Measurements from ENCODE around the gene NKX2-2. TPM values are rescaled to one million over a fixed set of nuclear protein-coding genes. Genes with fewer than 3 reads are reported as not detected.
"Not testable (repeated sequence)": the region's sequence is repeated elsewhere in the genome, so short reads cannot be mapped to it uniquely, and the experiment has no call there.

Gene NKX2-2
- total RNA-seq, 2 donors from 2014 or later: not detected

- ATAC-seq (peak; percentile 45 to 51), DNase-seq (ENCODE audit: low spot score in 2 of 2) (no peak)
- no peaks in the 10 kb centered on the region for H3K36me3 Mint-ChIP-seq
- no peak overlapping the region for H3K27ac Mint-ChIP-seq
- no peaks in the 10 kb centered on the region for H3K9me3 Mint-ChIP-seq
Observed at GRCh38 chr20:21503345-21503744, 10.5 kb downstream of the NKX2-2 start.

- no peak for ATAC-seq
Observed at GRCh38 chr20:21501184-21501583, 12.7 kb downstream of the NKX2-2 start.

GRCh38 chr20:21500599-21500998 is 13.3 kb downstream of the NKX2-2 start:
- ATAC-seq (no peak), DNase-seq (ENCODE audit: low spot score in 2 of 2) (no peak)
- H3K27ac Mint-ChIP-seq: no peak overlapping the region
- H3K36me3 Mint-ChIP-seq: no peaks in the 10 kb centered on the region
- H3K9me3 Mint-ChIP-seq: no peaks in the 10 kb centered on the region

More at GRCh38 chr20:21501184-21501583, 12.7 kb downstream of the NKX2-2 start:
- no peak for DNase-seq (ENCODE audit: low spot score in 2 of 2)
- Mint-ChIP-seq H3K36me3 (no peaks in the 10 kb centered on the region), H3K9me3 (no peaks in the 10 kb centered on the region), H3K27ac (no peak overlapping the region)

DNA sequence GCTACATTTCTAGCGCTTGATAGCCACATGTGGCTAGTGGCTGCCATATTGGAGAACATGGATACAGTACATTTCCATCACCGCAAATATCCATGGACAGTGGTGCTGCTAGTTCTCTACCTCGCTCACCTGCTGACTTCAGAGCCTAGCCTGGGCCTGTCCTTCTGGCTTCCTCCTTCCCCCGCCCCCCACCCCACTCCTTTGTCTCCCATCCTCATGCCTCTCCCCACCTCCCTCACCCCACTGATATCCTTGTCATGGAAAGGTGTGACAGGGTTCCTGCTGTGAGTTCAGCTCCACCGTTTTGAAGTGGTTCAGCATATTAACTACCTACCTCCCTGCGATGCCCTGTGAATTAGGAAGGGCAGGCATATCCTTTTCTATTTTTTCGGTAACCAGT is 14.2 kb downstream of the NKX2-2 start:
- ATAC-seq (no peak), DNase-seq (ENCODE audit: low spot score in 2 of 2) (no peak)
- no peak overlapping the region for H3K27ac Mint-ChIP-seq
- H3K9me3 Mint-ChIP-seq: no peaks in the 10 kb centered on the region
- no peaks in the 10 kb centered on the region for H3K36me3 Mint-ChIP-seq

DNA sequence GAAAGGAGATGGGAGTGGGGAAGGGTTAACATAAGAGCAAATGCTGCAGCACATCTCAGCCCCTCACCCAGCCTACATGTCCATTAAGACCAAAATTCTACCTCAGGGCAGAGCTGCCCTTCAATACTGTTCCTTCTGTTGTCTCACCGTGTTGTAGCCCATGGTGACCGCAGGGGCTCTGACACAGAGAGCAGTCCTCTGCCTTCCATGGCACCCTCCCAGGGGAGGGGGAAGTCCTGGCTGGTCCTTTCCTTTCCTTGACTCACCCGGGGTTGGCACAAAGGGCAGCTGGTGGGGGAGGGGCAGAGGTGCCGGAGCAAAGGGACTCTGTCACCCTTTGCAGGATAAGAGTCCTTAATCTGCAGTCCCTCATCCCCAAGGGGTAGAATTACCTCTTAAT is 15.2 kb downstream of the NKX2-2 start:
- ATAC-seq: no peak
- no peaks in the 10 kb centered on the region for H3K9me3 Mint-ChIP-seq

GRCh38 chr20:21498195-21498594 is 15.7 kb downstream of the NKX2-2 start:
- Mint-ChIP-seq H3K9me3 (no peaks in the 10 kb centered on the region), H3K27ac (no peak overlapping the region), H3K36me3 (no peaks in the 10 kb centered on the region)
- ATAC-seq: no peak
- DNase-seq (ENCODE audit: low spot score in 2 of 2): no peak

More for the DNA sequence above, 15.2 kb downstream of the NKX2-2 start:
- no peak for DNase-seq (ENCODE audit: low spot score in 2 of 2)
- no peaks in the 10 kb centered on the region for H3K36me3 Mint-ChIP-seq
- H3K27ac Mint-ChIP-seq: no peak overlapping the region

GRCh38 chr20:21496452-21496851 is 17.4 kb downstream of the NKX2-2 start:
- Mint-ChIP-seq H3K9me3 (no peaks in the 10 kb centered on the region), H3K27ac (no peak overlapping the region), H3K36me3 (no peaks in the 10 kb centered on the region)
- no peak for DNase-seq (ENCODE audit: low spot score in 2 of 2)
- ATAC-seq: no peak

GRCh38 chr20:21493049-21493448 is 20.8 kb downstream of the NKX2-2 start:
- DNase-seq (ENCODE audit: low spot score in 2 of 2) (no peak), ATAC-seq (no peak)
- H3K9me3 Mint-ChIP-seq: no peaks in the 10 kb centered on the region
- no peak overlapping the region for H3K27ac Mint-ChIP-seq
- no peaks in the 10 kb centered on the region for H3K36me3 Mint-ChIP-seq

DNA sequence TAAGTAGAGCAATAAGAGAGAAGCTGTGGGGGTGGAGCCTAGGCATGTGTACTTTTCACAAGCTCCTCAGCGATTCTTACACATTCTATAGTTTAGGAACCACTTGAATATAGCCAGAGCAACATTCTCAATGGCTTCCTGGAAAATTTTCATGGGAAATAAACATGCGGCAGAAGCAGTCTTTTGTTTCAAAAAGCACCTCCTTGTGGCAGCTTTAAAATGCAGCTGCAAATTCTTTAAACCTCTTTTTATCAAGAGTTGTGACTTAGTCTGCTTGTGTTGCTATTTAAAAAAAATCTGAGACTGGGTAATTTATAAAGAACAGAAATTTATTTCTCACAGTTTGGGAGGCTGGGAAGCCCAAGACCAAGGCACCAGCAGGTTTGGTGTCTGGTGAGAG is 23.8 kb downstream of the NKX2-2 start:
- Mint-ChIP-seq H3K36me3 (peaks cover 0 to 5% of the 10 kb centered on the region in 2 donors), H3K27ac (no peak overlapping the region)
- no peak for ATAC-seq

DNA sequence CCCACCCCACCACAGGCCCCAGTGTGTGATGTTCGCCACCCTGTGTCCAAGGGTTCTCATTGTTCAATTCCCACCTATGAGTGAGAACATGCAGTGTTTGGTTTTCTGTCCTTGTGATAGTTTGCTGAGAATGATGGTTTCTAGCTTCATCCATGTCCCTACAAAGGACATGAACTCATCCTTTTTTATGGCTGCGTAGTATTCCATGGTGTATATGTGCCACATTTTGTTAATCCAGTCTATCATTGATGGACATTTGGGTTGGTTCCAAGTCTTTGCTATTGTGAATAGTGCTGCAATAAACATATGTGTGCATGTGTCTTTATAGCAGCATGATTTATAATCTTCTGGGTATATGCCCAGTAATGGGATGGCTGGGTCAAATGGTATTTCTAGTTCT is 33.7 kb downstream of the NKX2-2 start:
- not testable (repeated sequence) for ATAC-seq; DNase-seq (ENCODE audit: low spot score in 2 of 2); H3K27ac Mint-ChIP-seq; H3K9me3 Mint-ChIP-seq
- peaks cover 0 to 17% of the 10 kb centered on the region in 2 donors for H3K36me3 Mint-ChIP-seq

More for the DNA sequence above, 23.8 kb downstream of the NKX2-2 start:
- no peak for DNase-seq (ENCODE audit: low spot score in 2 of 2)
- H3K9me3 Mint-ChIP-seq: peaks cover 0 to 6% of the 10 kb centered on the region in 2 donors

- H3K27ac Mint-ChIP-seq: no peak overlapping the region
- peaks cover 0 to 7% of the 10 kb centered on the region in 2 donors for H3K36me3 Mint-ChIP-seq
- ATAC-seq: peak in 1 of 2 donors; percentile 51
Observed at GRCh38 chr20:21465799-21466198, 48.1 kb downstream of the NKX2-2 start.

GRCh38 chr20:21464916-21465315 is 48.9 kb downstream of the NKX2-2 start:
- ATAC-seq: no peak
- Mint-ChIP-seq H3K9me3 (peaks cover 5 to 7% of the 10 kb centered on the region in 2 donors), H3K27ac (no peak overlapping the region), H3K36me3 (peaks cover 0 to 7% of the 10 kb centered on the region in 2 donors)
- no peak for DNase-seq (ENCODE audit: low spot score in 2 of 2)

More at GRCh38 chr20:21465799-21466198, 48.1 kb downstream of the NKX2-2 start:
- peaks cover 5 to 7% of the 10 kb centered on the region in 2 donors for H3K9me3 Mint-ChIP-seq
- no peak for DNase-seq (ENCODE audit: low spot score in 2 of 2)

Other genes with a start within 250 kb of the NKX2-2 start
- 10 to 100 TPM; 55.5 to 87.4 TPM for gene XRN2, start 210.7 kb downstream of the NKX2-2 start, total RNA-seq
- not detected for gene NKX2-4, start 116.5 kb downstream of the NKX2-2 start, total RNA-seq
- gene PAX1, start 191.6 kb upstream of the NKX2-2 start, total RNA-seq: not detected